Measurements from ENCODE around the gene TCTN3. TPM values are rescaled to one million over a fixed set of nuclear protein-coding genes. Genes with fewer than 3 reads are reported as not detected.

The TCTN3 gene
- total RNA-seq, 4 donors from 2014 or later, result 5.0 to 27.1 (median 24.0) TPM

DNA sequence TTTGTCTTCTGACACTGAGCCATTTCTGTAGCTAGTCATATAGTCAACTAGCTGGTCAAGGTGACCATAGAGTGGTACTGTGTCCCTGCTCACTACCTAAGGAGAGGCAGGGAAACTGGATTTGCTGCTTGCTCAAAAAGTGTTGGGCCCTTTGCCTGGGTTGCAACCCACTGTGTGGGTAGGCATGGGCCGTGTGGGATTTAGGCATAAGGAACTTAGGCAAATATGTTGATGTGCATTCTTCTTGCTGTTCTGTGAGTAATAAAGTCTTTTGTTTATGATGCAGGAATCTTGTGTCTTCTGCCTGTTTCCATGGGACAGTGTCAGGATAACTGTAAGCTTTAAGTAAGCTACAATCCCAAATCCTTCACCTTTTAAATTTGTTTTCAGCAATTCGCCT, 23.1 kb upstream of the TCTN3 start:
- H3K27me3 ChIP-seq, result no peaks in the 10 kb centered on the region
- TF ChIP-seq CTCF (IDR thresholded peaks at IDR 0.05), result no peak
- no peak for TF ChIP-seq POLR2A (IDR thresholded peaks at IDR 0.05)
- DNase-seq, result no peak
- no peaks in the 10 kb centered on the region for H3K36me3 ChIP-seq
- H3K4me1 ChIP-seq, result no peaks in the 10 kb centered on the region
- H3K9me3 ChIP-seq, result no peaks in the 10 kb centered on the region
- H3K27ac ChIP-seq, result no peak overlapping the region
- H3K4me3 ChIP-seq, result no peak overlapping the region

DNA sequence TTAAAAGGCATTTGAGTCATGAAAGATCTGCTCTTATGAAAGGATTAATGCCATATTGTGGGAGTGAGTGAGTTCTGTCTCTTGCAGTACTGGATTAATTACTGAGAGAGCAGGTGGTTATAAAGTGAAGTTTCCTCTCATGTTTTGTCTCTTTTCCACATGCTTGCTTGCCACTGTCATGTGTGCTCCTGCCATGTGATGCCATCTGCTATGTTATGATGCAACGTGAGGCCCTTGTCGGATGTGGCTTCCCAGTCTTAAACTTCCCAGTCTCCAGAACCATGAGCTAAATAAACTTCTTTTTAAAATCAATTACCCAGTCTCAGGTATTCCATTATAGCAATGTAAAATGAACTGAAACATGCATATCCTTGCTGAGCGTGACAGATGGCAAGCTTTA, 22.7 kb upstream of the TCTN3 start:
- TF ChIP-seq CTCF (IDR thresholded peaks at IDR 0.05) (no peak), POLR2A (IDR thresholded peaks at IDR 0.05) (no peak)
- H3K36me3 ChIP-seq, result no peaks in the 10 kb centered on the region
- no peaks in the 10 kb centered on the region for H3K9me3 ChIP-seq
- H3K4me3 ChIP-seq, result no peak overlapping the region
- H3K4me1 ChIP-seq, result no peaks in the 10 kb centered on the region
- no peak for DNase-seq
- H3K27ac ChIP-seq, result no peak overlapping the region
- no peaks in the 10 kb centered on the region for H3K27me3 ChIP-seq

DNA sequence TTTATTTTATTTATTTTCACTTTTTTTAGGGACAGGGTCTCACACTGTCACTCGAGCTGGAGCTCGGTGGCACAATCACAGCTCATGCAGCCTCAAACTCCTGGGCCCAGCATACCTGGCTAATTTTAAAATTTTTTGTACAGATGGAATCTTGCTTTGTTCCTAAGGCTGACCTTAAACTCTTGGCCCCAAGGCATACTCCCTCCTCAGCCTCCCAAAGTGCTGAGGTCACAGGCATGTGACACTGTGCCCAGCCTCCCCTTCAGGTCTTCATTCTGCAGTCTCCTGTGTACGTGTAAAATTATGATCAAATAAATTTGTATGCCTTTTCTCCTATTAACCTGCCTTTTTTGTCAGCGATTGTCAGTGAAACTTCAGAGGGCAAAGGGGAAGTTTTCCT, 17.8 kb upstream of the TCTN3 start:
- no peaks in the 10 kb centered on the region for H3K27me3 ChIP-seq

DNA sequence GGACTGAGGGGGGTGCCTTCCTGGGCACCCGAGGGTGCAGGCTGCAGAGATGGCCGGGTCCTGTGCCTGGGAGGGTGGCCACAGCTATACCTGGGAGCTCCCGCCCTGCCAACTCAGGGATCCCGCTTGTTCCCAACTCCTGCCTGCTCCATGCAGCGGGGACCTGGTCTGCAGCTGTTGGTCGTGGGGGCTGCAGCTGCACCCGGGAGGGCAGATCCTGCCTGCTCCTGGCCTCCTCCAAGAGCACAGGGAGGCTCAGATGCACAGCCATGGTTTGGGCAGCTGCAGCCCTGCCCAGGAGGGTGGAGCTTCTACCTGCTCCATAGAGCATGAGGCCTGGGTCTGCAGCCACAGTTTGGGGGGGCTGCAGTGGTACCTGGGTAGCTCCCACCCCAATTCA, 13.3 kb upstream of the TCTN3 start:
- Histone ChIP-seq H3K4me1 (no peaks in the 10 kb centered on the region), H3K27me3 (no peaks in the 10 kb centered on the region), H3K9me3 (no peaks in the 10 kb centered on the region), H3K36me3 (no peaks in the 10 kb centered on the region), H3K4me3 (no peak overlapping the region), H3K27ac (no peak overlapping the region)
- TF ChIP-seq POLR2A (IDR thresholded peaks at IDR 0.05) (no peak), CTCF (IDR thresholded peaks at IDR 0.05) (no peak)
- no peak for DNase-seq

More for the DNA sequence above, 17.8 kb upstream of the TCTN3 start:
- Histone ChIP-seq H3K4me3 (no peak overlapping the region), H3K27ac (no peak overlapping the region), H3K9me3 (no peaks in the 10 kb centered on the region), H3K4me1 (no peaks in the 10 kb centered on the region), H3K36me3 (no peaks in the 10 kb centered on the region)
- TF ChIP-seq POLR2A (IDR thresholded peaks at IDR 0.05), result no peak
- no peak for TF ChIP-seq CTCF (IDR thresholded peaks at IDR 0.05)
- DNase-seq, result no peak

DNA sequence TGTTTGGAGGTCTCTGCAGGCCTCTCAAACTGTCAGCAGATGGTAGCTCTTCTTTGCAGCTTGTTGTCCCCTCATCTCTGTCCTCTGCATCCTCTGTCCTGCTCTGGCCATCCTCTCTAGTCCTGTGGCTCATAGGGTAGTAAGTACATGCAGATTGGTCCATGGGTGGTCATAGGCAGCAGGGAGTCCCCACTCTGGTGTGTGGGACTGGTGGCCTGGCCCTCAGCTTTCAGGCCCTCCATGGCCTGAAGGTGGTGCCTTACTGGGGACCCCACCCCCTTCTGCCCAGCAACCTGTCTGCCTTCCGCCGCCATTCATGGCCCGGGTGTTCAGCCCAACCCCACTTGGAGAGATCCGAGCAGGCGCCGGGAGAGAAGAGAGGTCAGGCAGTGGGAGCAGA, 12.8 kb upstream of the TCTN3 start:
- H3K9me3 ChIP-seq, result no peaks in the 10 kb centered on the region
- no peak for DNase-seq
- no peak overlapping the region for H3K27ac ChIP-seq
- no peaks in the 10 kb centered on the region for H3K36me3 ChIP-seq
- TF ChIP-seq CTCF (IDR thresholded peaks at IDR 0.05), result no peak
- no peak for TF ChIP-seq POLR2A (IDR thresholded peaks at IDR 0.05)
- no peaks in the 10 kb centered on the region for H3K4me1 ChIP-seq
- no peak overlapping the region for H3K4me3 ChIP-seq
- no peaks in the 10 kb centered on the region for H3K27me3 ChIP-seq

GRCh38 chr10:95698415-95698814, 4.7 kb upstream of the TCTN3 start:
- H3K27me3 ChIP-seq, result no peaks in the 10 kb centered on the region
- H3K4me1 ChIP-seq, result no peaks in the 10 kb centered on the region
- no peaks in the 10 kb centered on the region for H3K9me3 ChIP-seq
- TF ChIP-seq POLR2A (IDR thresholded peaks at IDR 0.05) (no peak), CTCF (IDR thresholded peaks at IDR 0.05) (no peak)
- no peaks in the 10 kb centered on the region for H3K36me3 ChIP-seq
- peak overlapping the region in 1 of 4 donors; percentile 53 for H3K27ac ChIP-seq
- DNase-seq, result no peak
- H3K4me3 ChIP-seq, result no peak overlapping the region

All from Peyer's patch (tissue), 4 donors.